AG04450 (cell line): Measurements from ENCODE around the gene RO60. TPM values are rescaled to one million over a fixed set of nuclear protein-coding genes. Genes with fewer than 3 reads are reported as not detected.

Experiments
- CTCF ChIA-PET: fragments of 300-600, 350-600 bp; formaldehyde crosslinking; extraction: SDS; loops from one replicate; lab custom pipeline; 2022; ENCODE audit warnings: antibody characterized with exemption, inconsistent platforms; lab: Charles Lee
- POLR2A ChIA-PET: fragments of 350-600 bp; formaldehyde crosslinking; extraction: SDS; loops from one replicate; lab custom pipeline; 2021; ENCODE audit warnings: antibody characterized with exemption, inconsistent platforms; lab: Yijun Ruan, JAX
- DNase-seq: peaks from one replicate; pipeline ENCODE4 v3.0.0-alpha.2; 2011; ENCODE audit warnings: low read depth, low spot score
- H3K27ac ChIP-seq: one replicate; pipeline ENCODE4 v1.5.1; 2012; ENCODE audit warnings: low read depth, low read length, control low read depth
- H3K27me3 ChIP-seq: one replicate; pipeline ENCODE4 v1.6.0; 2012; ENCODE audit warnings: low read length; ENCODE audit not compliant: control insufficient read depth, insufficient read depth
- H3K4me3 ChIP-seq: 2 replicates; pipeline ENCODE4 v1.5.1; 2011; ENCODE audit warnings: mild to moderate bottlenecking, low read depth, low read length, control low read depth
- H3K9me3 ChIP-seq: 2 replicates; pipeline ENCODE4 v1.5.1; 2012; ENCODE audit warnings: low read length; ENCODE audit not compliant: control insufficient read depth, insufficient read depth
- polyA plus RNA-seq: library from polyadenylated mRNA; depleted of rRNA; stranded (reverse); fragments of >200 nt; gene quantifications from 2 replicates; pipeline ENCODE4 v1.2.3, GENCODE V29; 2011
- TF ChIP-seq, protein P1 (sequence below): IDR thresholded peaks from 2 replicates; pipeline ENCODE4 v1.5.1; 2011; ENCODE audit warnings: low read depth, low read length, control low read depth, inconsistent platforms

The RO60 gene
- polyA plus RNA-seq, 1 experiment = 39.4 TPM

DNA sequence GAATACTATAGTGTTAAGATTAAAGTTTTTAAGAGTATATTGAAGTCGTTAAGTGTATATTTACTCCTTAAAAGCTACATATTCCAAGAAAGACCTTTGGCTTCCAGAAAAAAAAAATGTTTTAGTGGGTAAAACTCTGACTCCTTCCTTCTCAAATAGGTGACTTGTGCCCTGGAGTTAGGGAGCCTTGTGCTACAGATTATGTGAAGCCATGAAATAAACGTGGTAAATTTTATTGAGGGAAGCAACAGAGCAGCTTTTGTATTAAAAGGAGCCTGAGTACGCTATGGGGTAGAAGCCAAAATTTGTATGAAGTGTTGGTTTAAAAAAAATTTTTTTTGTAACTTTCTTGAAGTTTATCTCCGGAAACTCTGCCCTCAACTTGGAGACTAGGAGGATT lies 994 bp downstream of the RO60 start:
- H3K27ac ChIP-seq = no peak overlapping the region
- TF ChIP-seq, protein P1, sequence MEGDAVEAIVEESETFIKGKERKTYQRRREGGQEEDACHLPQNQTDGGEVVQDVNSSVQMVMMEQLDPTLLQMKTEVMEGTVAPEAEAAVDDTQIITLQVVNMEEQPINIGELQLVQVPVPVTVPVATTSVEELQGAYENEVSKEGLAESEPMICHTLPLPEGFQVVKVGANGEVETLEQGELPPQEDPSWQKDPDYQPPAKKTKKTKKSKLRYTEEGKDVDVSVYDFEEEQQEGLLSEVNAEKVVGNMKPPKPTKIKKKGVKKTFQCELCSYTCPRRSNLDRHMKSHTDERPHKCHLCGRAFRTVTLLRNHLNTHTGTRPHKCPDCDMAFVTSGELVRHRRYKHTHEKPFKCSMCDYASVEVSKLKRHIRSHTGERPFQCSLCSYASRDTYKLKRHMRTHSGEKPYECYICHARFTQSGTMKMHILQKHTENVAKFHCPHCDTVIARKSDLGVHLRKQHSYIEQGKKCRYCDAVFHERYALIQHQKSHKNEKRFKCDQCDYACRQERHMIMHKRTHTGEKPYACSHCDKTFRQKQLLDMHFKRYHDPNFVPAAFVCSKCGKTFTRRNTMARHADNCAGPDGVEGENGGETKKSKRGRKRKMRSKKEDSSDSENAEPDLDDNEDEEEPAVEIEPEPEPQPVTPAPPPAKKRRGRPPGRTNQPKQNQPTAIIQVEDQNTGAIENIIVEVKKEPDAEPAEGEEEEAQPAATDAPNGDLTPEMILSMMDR = no peak
- CTCF ChIA-PET = interaction anchor here (0.6 to 1.1 kb wide), 2 partner anchors 9 to 61 kb away, joined by 3 to 5 read pairs; no protein-coding TSS in a partner anchor
- H3K4me3 ChIP-seq = peak overlapping the region; percentile 95
- POLR2A ChIA-PET = no interaction called here
- H3K9me3 ChIP-seq = peaks cover 4% of the 10 kb centered on the region; the same call in 1 of the 2 replicates
- no peak for DNase-seq
- no peaks in the 10 kb centered on the region for H3K27me3 ChIP-seq

DNA sequence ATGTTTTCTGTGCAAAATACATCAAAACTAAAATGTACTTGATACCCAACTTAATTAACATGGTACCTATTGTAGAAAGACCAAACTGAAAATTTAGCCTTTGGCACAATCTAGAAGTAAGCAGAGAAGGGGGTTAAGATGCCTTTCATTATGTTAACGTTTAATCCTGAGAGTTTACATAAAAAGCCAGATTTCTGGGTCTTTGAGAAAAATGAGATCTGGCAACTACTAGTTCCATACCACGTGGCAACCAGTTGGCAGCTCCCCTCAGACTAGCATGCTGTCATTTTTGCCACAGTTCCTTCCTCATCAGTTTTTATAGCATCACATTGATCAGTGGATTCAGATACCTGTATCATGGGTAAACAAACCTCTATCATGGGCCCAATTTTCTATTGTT lies 1.5 kb downstream of the RO60 start:
- H3K4me3 ChIP-seq = peak overlapping the region; percentile 95
- no peak overlapping the region for H3K27ac ChIP-seq
- peaks cover 4% of the 10 kb centered on the region; the same call in 1 of the 2 replicates for H3K9me3 ChIP-seq
- POLR2A ChIA-PET = no interaction called here
- CTCF ChIA-PET = interaction anchor here (1.1 kb wide), 1 partner anchor 9 kb away, joined by 5 read pairs; no protein-coding TSS in a partner anchor
- H3K27me3 ChIP-seq = no peaks in the 10 kb centered on the region
- no peak for DNase-seq
- TF ChIP-seq, protein P1 = no peak

DNA sequence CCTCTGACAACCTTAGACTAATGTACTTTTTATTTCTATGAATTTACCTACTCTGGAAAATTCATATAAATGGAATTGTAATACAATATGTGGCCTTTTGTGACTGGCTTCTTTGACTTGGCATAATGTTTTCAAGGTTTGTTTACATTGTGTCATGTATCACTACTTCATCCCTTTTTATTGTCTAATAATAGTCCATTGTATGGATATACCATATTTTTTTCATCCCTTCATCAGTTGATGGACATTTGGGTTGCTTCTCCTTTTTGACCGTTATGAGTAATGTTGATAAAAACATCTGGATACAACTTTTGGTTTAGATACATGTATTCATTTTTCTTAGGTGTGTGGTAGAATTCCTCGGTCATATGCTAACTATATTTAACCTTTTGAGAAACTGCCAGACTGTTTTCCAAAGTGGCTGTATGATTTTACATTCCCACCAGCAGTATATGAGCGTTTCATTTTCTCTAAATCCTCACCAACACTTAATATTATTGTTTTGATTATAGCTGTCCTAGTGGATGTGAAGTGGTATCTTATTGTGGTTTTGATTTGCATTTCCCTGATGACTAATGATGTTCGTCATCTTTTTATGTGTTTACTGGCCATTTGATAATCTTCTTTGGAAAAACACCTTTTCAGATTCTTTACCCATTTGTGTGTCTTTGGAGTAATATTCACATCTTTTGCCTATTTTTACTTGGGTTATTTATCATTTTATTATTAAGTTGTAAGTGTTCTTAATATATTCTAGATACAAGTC lies 3.5 kb downstream of the RO60 start:
- ChIA-PET POLR2A (no interaction called here), CTCF (no interaction called here)
- Histone ChIP-seq H3K27ac (no peak overlapping the region), H3K4me3 (no peak overlapping the region), H3K27me3 (no peaks in the 10 kb centered on the region), H3K9me3 (peaks cover 4% of the 10 kb centered on the region; the same call in 1 of the 2 replicates)
- TF ChIP-seq, protein P1 = no peak
- DNase-seq = no peak

DNA sequence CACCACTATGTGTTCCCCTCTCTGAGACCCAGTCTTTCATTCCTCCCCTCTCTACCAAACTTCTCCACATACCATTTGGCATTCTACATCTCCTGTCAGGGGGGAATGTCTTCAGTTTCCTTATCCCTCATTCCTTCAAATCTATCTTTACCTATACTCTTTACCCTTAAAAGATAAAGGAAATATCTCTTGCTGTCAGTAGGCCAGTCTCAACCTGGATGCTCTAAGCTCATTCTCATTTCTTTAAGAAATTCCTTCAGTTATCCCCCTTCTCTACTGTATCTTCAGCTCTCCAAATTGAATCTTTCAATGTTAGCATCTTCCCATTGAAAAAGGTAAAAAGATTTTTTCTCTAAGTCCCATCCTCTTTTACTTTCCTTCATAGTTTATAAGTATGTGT lies 6.5 kb downstream of the RO60 start:
- ChIA-PET POLR2A (no interaction called here), CTCF (no interaction called here)
- no peaks in the 10 kb centered on the region for H3K9me3 ChIP-seq
- DNase-seq = no peak
- H3K4me3 ChIP-seq = no peak overlapping the region
- TF ChIP-seq, protein P1 = no peak
- H3K27me3 ChIP-seq = no peaks in the 10 kb centered on the region
- H3K27ac ChIP-seq = no peak overlapping the region

DNA sequence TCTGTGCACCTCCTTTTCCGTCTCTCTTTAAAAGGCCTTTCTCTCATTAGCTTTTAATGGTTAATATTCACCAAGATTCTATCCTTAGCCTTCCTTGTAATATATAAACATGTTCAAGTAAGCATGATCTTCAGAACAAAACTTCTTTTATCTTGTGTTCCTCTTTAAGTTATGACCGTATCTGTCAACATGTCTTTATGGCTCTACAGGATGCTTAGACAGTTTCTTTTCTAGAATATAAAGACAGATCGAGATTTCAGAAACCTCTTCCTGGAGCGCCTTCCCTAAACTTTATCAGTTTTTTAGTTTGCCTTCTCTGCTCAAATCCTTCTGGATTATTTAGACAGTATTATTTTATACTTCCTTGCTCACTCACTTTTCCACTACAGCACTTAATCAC lies 7.2 kb downstream of the RO60 start:
- ChIA-PET CTCF (no interaction called here), POLR2A (no interaction called here)
- H3K4me3 ChIP-seq = no peak overlapping the region
- TF ChIP-seq, protein P1 = no peak
- H3K27ac ChIP-seq = no peak overlapping the region
- DNase-seq = no peak
- H3K27me3 ChIP-seq = no peaks in the 10 kb centered on the region
- no peaks in the 10 kb centered on the region for H3K9me3 ChIP-seq
